Stimulated activated naive CD4-positive, alpha-beta T cell (primary cell): ENCODE measurements around the gene PXYLP1.
A peak's percentile ranks its signal among the peaks of the same experiment; 100 is the strongest.

Source experiments
- DNase-seq, 6 experiments: peaks; one replicate each; lab custom pipeline; 2025; lab: John Stamatoyannopoulos, UW

The PXYLP1 gene

GRCh38 chr3:141273700-141274410, 42.2 kb downstream of the PXYLP1 start:
- DNase-seq: no peak

- DNase-seq: no peak
Measured at GRCh38 chr3:141274411-141275031, 42.9 kb downstream of the PXYLP1 start.

GRCh38 chr3:141275032-141275422, 43.4 kb downstream of the PXYLP1 start:
- DNase-seq: no peak

GRCh38 chr3:141275511-141275910, 43.9 kb downstream of the PXYLP1 start:
- DNase-seq: no peak

GRCh38 chr3:141275973-141276372, 44.3 kb downstream of the PXYLP1 start:
- no peak for DNase-seq

GRCh38 chr3:141276398-141276797, 44.8 kb downstream of the PXYLP1 start:
- DNase-seq: no peak

GRCh38 chr3:141277451-141277850, 45.8 kb downstream of the PXYLP1 start:
- no peak for DNase-seq

GRCh38 chr3:141278196-141279076, 46.8 kb downstream of the PXYLP1 start:
- no peak for DNase-seq

- DNase-seq: peak in 3 of 6 experiments; percentile 25 to 49 (median 46)
Measured at GRCh38 chr3:141279077-141279967, 47.7 kb downstream of the PXYLP1 start.

- no peak for DNase-seq
Measured at GRCh38 chr3:141280086-141280485, 48.5 kb downstream of the PXYLP1 start.

GRCh38 chr3:141280690-141281089, 49.1 kb downstream of the PXYLP1 start:
- no peak for DNase-seq

- DNase-seq: no peak
Measured at GRCh38 chr3:141285570-141285969, 53.9 kb downstream of the PXYLP1 start.

GRCh38 chr3:141286856-141287255, 55.2 kb downstream of the PXYLP1 start:
- DNase-seq: no peak

GRCh38 chr3:141287326-141287725, 55.7 kb downstream of the PXYLP1 start:
- DNase-seq: no peak

- no peak for DNase-seq
Measured at GRCh38 chr3:141288336-141288990, 56.8 kb downstream of the PXYLP1 start.

GRCh38 chr3:141289228-141289772, 57.7 kb downstream of the PXYLP1 start:
- no peak for DNase-seq

- no peak for DNase-seq
Measured at GRCh38 chr3:141291559-141292355, 60.1 kb downstream of the PXYLP1 start.

GRCh38 chr3:141292356-141293058, 60.9 kb downstream of the PXYLP1 start:
- DNase-seq: no peak

- no peak for DNase-seq
Measured at GRCh38 chr3:141294301-141294700, 62.7 kb downstream of the PXYLP1 start.
